Trophoblast cell (in vitro differentiated cells and primary cell): ENCODE results near the gene RNF123.

Source experiments
- DNase-seq, 2 donors: peaks; one replicate each; pipeline ENCODE4 v3.0.0-alpha.2; 2016
- H2AFZ ChIP-seq: 2 replicates; pipeline ENCODE4 v1.6.1; 2013; ENCODE audit warnings: low read length, moderate library complexity, mild to moderate bottlenecking; ENCODE audit not compliant: insufficient read depth, poor library complexity
- H2AK5ac ChIP-seq: 2 replicates; pipeline ENCODE4 v1.6.1; 2013; ENCODE audit warnings: mild to moderate bottlenecking, low read length
- H2BK120ac ChIP-seq: 2 replicates; pipeline ENCODE4 v1.6.1; 2013; ENCODE audit warnings: low read length, mild to moderate bottlenecking, moderate library complexity; ENCODE audit not compliant: insufficient read depth, poor library complexity
- H2BK12ac ChIP-seq: 2 replicates; pipeline ENCODE4 v1.6.1; 2013; ENCODE audit warnings: mild to moderate bottlenecking, low read length, moderate library complexity
- H2BK5ac ChIP-seq: 2 replicates; pipeline ENCODE4 v1.6.1; 2013; ENCODE audit warnings: low read length, low read depth, moderate library complexity, mild to moderate bottlenecking; ENCODE audit not compliant: poor library complexity
- H3K14ac ChIP-seq: 2 replicates; pipeline ENCODE4 v1.6.1; 2013; ENCODE audit warnings: mild to moderate bottlenecking, low read length
- H3K18ac ChIP-seq: 2 replicates; pipeline ENCODE4 v1.6.1; 2013; ENCODE audit warnings: mild to moderate bottlenecking, low read length
- H3K23ac ChIP-seq: 2 replicates; pipeline ENCODE4 v1.6.1; 2013; ENCODE audit warnings: low read length
- H3K27ac ChIP-seq: 2 replicates; pipeline ENCODE4 v1.5.1; 2013; ENCODE audit warnings: low read depth, mild to moderate bottlenecking, inconsistent platforms, low read length, moderate library complexity
- H3K27me3 ChIP-seq: 2 replicates; pipeline ENCODE4 v1.6.1; 2013; ENCODE audit warnings: inconsistent platforms, mild to moderate bottlenecking, low read length, moderate library complexity; ENCODE audit not compliant: insufficient read depth
- H3K36me3 ChIP-seq, 2 experiments: 1 replicate in 1 of 2; 2 replicates in 1 of 2; pipeline ENCODE4 v1.6.1; 2013; ENCODE audit warnings: low read length in 2 of 2, mild to moderate bottlenecking in 2 of 2, moderate library complexity in 1 of 2; ENCODE audit not compliant: insufficient read depth in 2 of 2, control insufficient read depth in 1 of 2
- H3K4ac ChIP-seq: 2 replicates; pipeline ENCODE4 v1.6.1; 2013; ENCODE audit warnings: low read depth, mild to moderate bottlenecking, low read length, moderate library complexity
- H3K4me1 ChIP-seq, 2 experiments: 1 replicate in 1 of 2; 2 replicates in 1 of 2; pipeline ENCODE4 v1.6.1; 2013; ENCODE audit warnings: low read length in 2 of 2, mild to moderate bottlenecking in 2 of 2, moderate library complexity in 1 of 2; ENCODE audit not compliant: insufficient read depth in 2 of 2, control insufficient read depth in 1 of 2
- H3K4me2 ChIP-seq: 2 replicates; pipeline ENCODE4 v1.6.1; 2013; ENCODE audit warnings: inconsistent platforms, mild to moderate bottlenecking, low read length, moderate library complexity
- H3K4me3 ChIP-seq: 2 replicates; pipeline ENCODE4 v1.5.1; 2013; ENCODE audit warnings: mild to moderate bottlenecking, low read depth, low read length, inconsistent platforms
- H3K79me1 ChIP-seq: one replicate; pipeline ENCODE4 v1.6.1; 2013; ENCODE audit warnings: low read length
- H3K79me2 ChIP-seq: 2 replicates; pipeline ENCODE4 v1.6.1; 2013; ENCODE audit warnings: low read length, mild to moderate bottlenecking; ENCODE audit not compliant: control insufficient read depth, insufficient read depth, poor library complexity
- H3K9ac ChIP-seq: 2 replicates; pipeline ENCODE4 v1.6.1; 2013; ENCODE audit warnings: mild to moderate bottlenecking, low read length
- H3K9me3 ChIP-seq: 2 replicates; pipeline ENCODE4 v1.6.1; 2013; ENCODE audit warnings: low read depth, mild to moderate bottlenecking, control low read depth, inconsistent platforms, low read length; ENCODE audit not compliant: insufficient read depth
- H4K12ac ChIP-seq: 2 replicates; pipeline ENCODE4 v1.6.1; 2013; ENCODE audit warnings: low read depth, mild to moderate bottlenecking, low read length, moderate library complexity
- H4K8ac ChIP-seq: 2 replicates; pipeline ENCODE4 v1.6.1; 2013; ENCODE audit warnings: low read depth, mild to moderate bottlenecking, low read length, moderate library complexity
- H4K91ac ChIP-seq: one replicate; pipeline ENCODE4 v1.6.1; 2013; ENCODE audit warnings: low read depth, mild to moderate bottlenecking, low read length, moderate library complexity
- WGBS: extraction: QIAGEN DNeasy Blood & Tissue Kit; methylation state at CpG from one replicate; pipeline ENCODE4 v1.1.7; 2013; ENCODE audit warnings: missing lambda C conversion rate; ENCODE audit not compliant: insufficient read length, insufficient coverage; ENCODE audit errors: extremely low coverage; 5-methylcytosine and 5-hydroxymethylcytosine counted together

Gene RNF123

GRCh38 chr3:49655731-49656285 is 33.5 kb upstream of the RNF123 start:
- WGBS, result no CpG with 5 or more reads among the region's 19 CpGs
- no peak overlapping the region for H2BK5ac ChIP-seq

GRCh38 chr3:49656541-49657112 is 32.7 kb upstream of the RNF123 start:
- Histone ChIP-seq H3K9ac (no peak overlapping the region), H2BK5ac (no peak overlapping the region), H2BK120ac (no peak overlapping the region), H3K4me2 (no peak overlapping the region), H4K12ac (no peak overlapping the region), H3K27ac (no peak overlapping the region), H3K4ac (no peak overlapping the region), H2BK12ac (no peak overlapping the region), H3K14ac (no peak overlapping the region), H3K18ac (no peak overlapping the region), H2AK5ac (no peak overlapping the region), H3K79me1 (no peaks in the 10 kb centered on the region), H2AFZ (no peak overlapping the region), H4K8ac (no peak overlapping the region), H3K9me3 (peaks cover 3% of the 10 kb centered on the region), H3K36me3 (no peaks in the 10 kb centered on the region), H4K91ac (no peak overlapping the region), H3K23ac (no peak overlapping the region), H3K4me1 (no peaks in the 10 kb centered on the region), H3K79me2 (no peaks in the 10 kb centered on the region), H3K4me3 (no peak overlapping the region), H3K27me3 (no peaks in the 10 kb centered on the region)
- no CpG with 5 or more reads among the region's 18 CpGs for WGBS
- DNase-seq, result peak in 1 of 2 donors; percentile 31

More at GRCh38 chr3:49655731-49656285, 33.5 kb upstream of the RNF123 start:
- Histone ChIP-seq H3K4me3 (no peak overlapping the region), H2AFZ (no peak overlapping the region), H4K91ac (no peak overlapping the region), H2AK5ac (no peak overlapping the region), H3K4ac (no peak overlapping the region), H3K4me2 (no peak overlapping the region), H4K12ac (no peak overlapping the region), H3K4me1 (no peaks in the 10 kb centered on the region), H3K27ac (no peak overlapping the region), H3K9me3 (no peaks in the 10 kb centered on the region), H4K8ac (no peak overlapping the region), H3K14ac (no peak overlapping the region), H3K23ac (no peak overlapping the region), H2BK12ac (no peak overlapping the region), H3K36me3 (no peaks in the 10 kb centered on the region), H3K27me3 (no peaks in the 10 kb centered on the region), H3K9ac (no peak overlapping the region), H3K79me2 (no peaks in the 10 kb centered on the region), H2BK120ac (no peak overlapping the region), H3K79me1 (no peaks in the 10 kb centered on the region), H3K18ac (no peak overlapping the region)
- DNase-seq, result no peak

GRCh38 chr3:49657208-49657915 is 32.0 kb upstream of the RNF123 start:
- Histone ChIP-seq H3K4me1 (no peaks in the 10 kb centered on the region), H3K27ac (no peak overlapping the region), H3K4me3 (no peak overlapping the region), H4K8ac (no peak overlapping the region), H3K79me2 (no peaks in the 10 kb centered on the region), H2BK12ac (no peak overlapping the region), H2BK120ac (no peak overlapping the region), H4K12ac (no peak overlapping the region), H3K9ac (no peak overlapping the region), H3K23ac (no peak overlapping the region), H3K27me3 (no peaks in the 10 kb centered on the region), H3K36me3 (no peaks in the 10 kb centered on the region), H4K91ac (no peak overlapping the region), H3K18ac (no peak overlapping the region), H2AK5ac (no peak overlapping the region), H3K14ac (no peak overlapping the region), H2BK5ac (no peak overlapping the region), H3K9me3 (peaks cover 3% of the 10 kb centered on the region), H3K4me2 (no peak overlapping the region), H3K4ac (no peak overlapping the region), H2AFZ (no peak overlapping the region), H3K79me1 (no peaks in the 10 kb centered on the region)
- no peak for DNase-seq
- WGBS, result no CpG with 5 or more reads among the region's 36 CpGs

GRCh38 chr3:49658711-49659110 is 30.6 kb upstream of the RNF123 start:
- Histone ChIP-seq H3K9ac (no peak overlapping the region), H3K18ac (no peak overlapping the region), H4K91ac (no peak overlapping the region), H2AFZ (no peak overlapping the region), H3K4ac (no peak overlapping the region), H4K8ac (no peak overlapping the region), H3K4me2 (no peak overlapping the region), H3K9me3 (peaks cover 3% of the 10 kb centered on the region), H3K4me3 (no peak overlapping the region), H3K4me1 (no peaks in the 10 kb centered on the region), H3K27ac (no peak overlapping the region), H3K14ac (no peak overlapping the region), H4K12ac (no peak overlapping the region), H2BK12ac (no peak overlapping the region), H3K23ac (no peak overlapping the region), H2BK120ac (no peak overlapping the region), H3K79me2 (no peaks in the 10 kb centered on the region), H3K79me1 (no peaks in the 10 kb centered on the region), H3K36me3 (no peaks in the 10 kb centered on the region), H3K27me3 (no peaks in the 10 kb centered on the region), H2BK5ac (no peak overlapping the region), H2AK5ac (no peak overlapping the region)
- WGBS, result no CpG with 5 or more reads among the region's 2 CpGs
- no peak for DNase-seq
